Measurements from ENCODE around the gene EPX. TPM values are rescaled to one million over a fixed set of nuclear protein-coding genes. Genes with fewer than 3 reads are reported as not detected.

The EPX gene
- total RNA-seq, 1 donor from 2014 or later: not detected

GRCh38 chr17:58176200-58176599, 16.3 kb upstream of the EPX start:
- H3K27me3 Mint-ChIP-seq (ENCODE audit: low read depth): peaks cover 71% of the 10 kb centered on the region
- H3K4me3 Mint-ChIP-seq: no peak overlapping the region
- H3K36me3 Mint-ChIP-seq (ENCODE audit: low read depth): no peaks in the 10 kb centered on the region
- DNase-seq (ENCODE audit: low read depth, low spot score): no peak
- no peak for TF ChIP-seq CTCF (conservative IDR thresholded peaks at IDR 0.05)
- no peaks in the 10 kb centered on the region for H3K4me1 Mint-ChIP-seq
- no peak overlapping the region for H3K27ac Mint-ChIP-seq (ENCODE audit: unreplicated experiment)
- no peaks in the 10 kb centered on the region for H3K9me3 Mint-ChIP-seq

GRCh38 chr17:58181796-58182195, 10.7 kb upstream of the EPX start:
- Mint-ChIP-seq H3K9me3 (no peaks in the 10 kb centered on the region), H3K4me1 (no peaks in the 10 kb centered on the region), H3K4me3 (no peak overlapping the region), H3K27ac (ENCODE audit: unreplicated experiment) (no peak overlapping the region), H3K27me3 (ENCODE audit: low read depth) (peaks cover 28% of the 10 kb centered on the region), H3K36me3 (ENCODE audit: low read depth) (no peaks in the 10 kb centered on the region)
- no peak for TF ChIP-seq CTCF (conservative IDR thresholded peaks at IDR 0.05)
- no peak for DNase-seq (ENCODE audit: low read depth, low spot score)

GRCh38 chr17:58183514-58183913, 9.0 kb upstream of the EPX start:
- Mint-ChIP-seq H3K27me3 (ENCODE audit: low read depth) (peaks cover 31% of the 10 kb centered on the region), H3K4me1 (no peaks in the 10 kb centered on the region), H3K9me3 (no peaks in the 10 kb centered on the region), H3K4me3 (no peak overlapping the region), H3K36me3 (ENCODE audit: low read depth) (no peaks in the 10 kb centered on the region), H3K27ac (ENCODE audit: unreplicated experiment) (no peak overlapping the region)
- no peak for DNase-seq (ENCODE audit: low read depth, low spot score)
- no peak for TF ChIP-seq CTCF (conservative IDR thresholded peaks at IDR 0.05)

- Mint-ChIP-seq H3K4me3 (no peak overlapping the region), H3K27me3 (ENCODE audit: low read depth) (peaks cover 31% of the 10 kb centered on the region), H3K27ac (ENCODE audit: unreplicated experiment) (peak overlapping the region; percentile 58), H3K36me3 (ENCODE audit: low read depth) (no peaks in the 10 kb centered on the region), H3K9me3 (no peaks in the 10 kb centered on the region), H3K4me1 (no peaks in the 10 kb centered on the region)
- no peak for DNase-seq (ENCODE audit: low read depth, low spot score)
- no peak for TF ChIP-seq CTCF (conservative IDR thresholded peaks at IDR 0.05)
Observed at GRCh38 chr17:58184308-58184985, 8.1 kb upstream of the EPX start.

GRCh38 chr17:58184986-58185761, 7.4 kb upstream of the EPX start:
- H3K4me1 Mint-ChIP-seq: no peaks in the 10 kb centered on the region
- no peak for DNase-seq (ENCODE audit: low read depth, low spot score)
- H3K9me3 Mint-ChIP-seq: no peaks in the 10 kb centered on the region
- H3K27ac Mint-ChIP-seq (ENCODE audit: unreplicated experiment): peak overlapping the region; percentile 58
- no peaks in the 10 kb centered on the region for H3K36me3 Mint-ChIP-seq (ENCODE audit: low read depth)
- peaks cover 36% of the 10 kb centered on the region for H3K27me3 Mint-ChIP-seq (ENCODE audit: low read depth)
- no peak for TF ChIP-seq CTCF (conservative IDR thresholded peaks at IDR 0.05)
- no peak overlapping the region for H3K4me3 Mint-ChIP-seq

Data from neural crest cell (in vitro differentiated cells).